CD4-positive, alpha-beta T cell (primary cell): ENCODE measurements around the gene GPSM1. TPM values are rescaled to one million over a fixed set of nuclear protein-coding genes. Genes with fewer than 3 reads are reported as not detected.

Experiments
- ATAC-seq: fragments of 200-7000 bp; cut with Tn5 transposase; one replicate; pipeline ENCODE4 v1.10.0; 2022; ENCODE audit warnings: mild to moderate bottlenecking; ENCODE audit not compliant: poor library complexity
- CTCF ChIA-PET: fragments of 350-600 bp; sonication (Branson Sonifier 250); formaldehyde crosslinking; loops from one replicate; lab custom pipeline; 2021; ENCODE audit warnings: antibody characterized with exemption, inconsistent platforms; lab: Charles Lee
- POLR2A ChIA-PET: fragments of 350-600 bp; sonication (Branson Sonifier 250); formaldehyde crosslinking; loops from one replicate; lab custom pipeline; 2021; ENCODE audit warnings: antibody characterized with exemption, inconsistent platforms; lab: Charles Lee
- DNase-seq, 14 experiments: peaks; one replicate each; pipeline ENCODE4 v3.0.0-alpha.2; 2013 to 2020; ENCODE audit warnings: mixed read lengths in 2 of 14
- H3K27ac ChIP-seq, 2 donors: one replicate each; pipeline versions ENCODE4 v1.5.1 to v1.7.0; 2013; ENCODE audit warnings: low read length in 2 of 2, low read depth in 1 of 2, mild to moderate bottlenecking in 1 of 2
- H3K27me3 ChIP-seq, 2 experiments: 1 replicate in 1 of 2; 2 replicates in 1 of 2; pipeline versions ENCODE4 v1.6.1 to v1.7.0; 2013; ENCODE audit warnings: low read length in 2 of 2, control low read depth in 1 of 2, mild to moderate bottlenecking in 1 of 2, moderate library complexity in 1 of 2; ENCODE audit not compliant: insufficient read depth in 2 of 2, control insufficient read depth in 1 of 2
- H3K36me3 ChIP-seq: one replicate; pipeline ENCODE4 v1.6.1; 2013; ENCODE audit warnings: low read length, control low read depth; ENCODE audit not compliant: insufficient read depth
- H3K4me1 ChIP-seq: one replicate; pipeline ENCODE4 v1.6.1; 2013; ENCODE audit warnings: low read length, control low read depth; ENCODE audit not compliant: insufficient read depth
- H3K4me3 ChIP-seq: one replicate; pipeline ENCODE4 v1.5.1; 2013; ENCODE audit warnings: mild to moderate bottlenecking, low read length, moderate library complexity
- H3K9me3 ChIP-seq, 2 experiments: 1 replicate in 1 of 2; 2 replicates in 1 of 2; pipeline versions ENCODE4 v1.6.1 to v1.7.0; 2013; ENCODE audit warnings: low read length in 2 of 2, mild to moderate bottlenecking in 2 of 2, control low read depth in 1 of 2, moderate library complexity in 1 of 2; ENCODE audit not compliant: control insufficient read depth in 1 of 2, insufficient read depth in 1 of 2
- H3K27ac Mint-ChIP-seq: one replicate; pipeline ENCODE4 v1.8.0; 2020; ENCODE audit warnings: mixed read lengths
- H3K27me3 Mint-ChIP-seq: one replicate; pipeline ENCODE4 v1.8.0; 2021; ENCODE audit warnings: mixed read lengths
- H3K36me3 Mint-ChIP-seq: one replicate; pipeline ENCODE4 v1.8.0; 2021; ENCODE audit warnings: low read depth, mixed read lengths
- H3K4me1 Mint-ChIP-seq: one replicate; pipeline ENCODE4 v1.8.0; 2021; ENCODE audit warnings: low read depth, mixed read lengths
- H3K4me3 Mint-ChIP-seq: one replicate; pipeline ENCODE4 v1.8.0; 2020; ENCODE audit warnings: mild to moderate bottlenecking, mixed read lengths
- H3K9me3 Mint-ChIP-seq: one replicate; pipeline ENCODE4 v1.8.0; 2020; ENCODE audit warnings: mixed read lengths
- CTCF ChIP-seq: fragments of 200-600 bp; IDR thresholded peaks from one replicate; pipeline ENCODE4 v1.8.0; 2022; ENCODE audit warnings: antibody characterized with exemption, mild to moderate bottlenecking
- intact Hi-C, 2 experiments: fragments of 100-400 bp; cut with DNase I in 1 of 2; cut with micrococcal nuclease in 1 of 2; formaldehyde crosslinking; loops; one replicate each; pipeline versions ENCODE4 v1.15.1 to v1.9.0; 2023 to 2025; cut with DNase I, micrococcal nuclease
- total RNA-seq, 174 experiments: library from RNA in 2 of 174; stranded (reverse) in 2 of 174; gene quantifications; one replicate each; pipeline ENCODE4 v1.2.3 and lab custom pipeline; 2021 to 2026

Gene GPSM1
- total RNA-seq, 2 experiments from 2014 or later = 7.7 to 8.6 TPM

DNA sequence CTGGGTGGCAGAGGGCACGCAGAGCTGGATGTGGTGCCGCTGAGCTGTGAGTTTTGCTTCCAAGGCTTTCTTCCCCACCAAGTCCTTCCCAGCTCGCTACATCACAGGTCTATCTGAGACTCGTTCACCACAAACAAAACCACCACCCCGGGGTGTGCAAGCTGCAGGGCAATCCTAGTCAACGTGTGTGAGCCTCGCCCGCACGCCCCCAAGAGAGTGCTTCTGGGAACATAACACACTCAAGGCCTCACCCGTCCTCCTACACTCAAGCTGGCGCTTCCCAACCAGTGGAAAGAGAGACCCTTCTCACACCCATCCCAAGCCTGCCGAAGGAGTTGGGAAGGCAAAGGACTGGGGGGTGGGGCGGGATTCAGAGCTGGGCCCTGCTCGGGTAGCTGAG is 62.1 kb downstream of the GPSM1 start:
- H3K36me3 ChIP-seq = peaks cover 63% of the 10 kb centered on the region

GRCh38 chr9:136391737-136392537 is 64.6 kb downstream of the GPSM1 start:
- CTCF ChIA-PET = no interaction called here
- H3K27ac Mint-ChIP-seq = no peak overlapping the region
- Histone ChIP-seq H3K4me3 (no peak overlapping the region), H3K27me3 (no peaks in the 10 kb centered on the region), H3K9me3 (no peaks in the 10 kb centered on the region), H3K36me3 (peaks cover 86% of the 10 kb centered on the region), H3K27ac (no peak overlapping the region), H3K4me1 (no peaks in the 10 kb centered on the region)
- H3K4me1 Mint-ChIP-seq = no peaks in the 10 kb centered on the region
- H3K4me3 Mint-ChIP-seq = peak overlapping the region; percentile 5
- POLR2A ChIA-PET = no interaction called here
- DNase-seq (no peak), ATAC-seq (no peak)
- H3K27me3 Mint-ChIP-seq = no peaks in the 10 kb centered on the region
- no peaks in the 10 kb centered on the region for H3K9me3 Mint-ChIP-seq
- intact Hi-C loops = no loop called here
- peaks cover 58% of the 10 kb centered on the region for H3K36me3 Mint-ChIP-seq
- no peak for TF ChIP-seq CTCF

More for the DNA sequence above, 62.1 kb downstream of the GPSM1 start:
- Mint-ChIP-seq H3K9me3 (no peaks in the 10 kb centered on the region), H3K4me3 (no peak overlapping the region), H3K27ac (no peak overlapping the region), H3K36me3 (peaks cover 64% of the 10 kb centered on the region), H3K27me3 (no peaks in the 10 kb centered on the region), H3K4me1 (peaks cover 18% of the 10 kb centered on the region)
- intact Hi-C loops = no loop called here
- H3K27ac ChIP-seq = no peak overlapping the region
- H3K27me3 ChIP-seq = no peaks in the 10 kb centered on the region
- CTCF ChIA-PET = interaction anchor here (0.7 kb wide), 1 partner anchor 11 kb away, joined by 3 read pairs; no protein-coding TSS in a partner anchor
- no peak for ATAC-seq
- H3K4me1 ChIP-seq = peaks cover 16% of the 10 kb centered on the region
- POLR2A ChIA-PET = no interaction called here
- no peak for DNase-seq
- H3K9me3 ChIP-seq = no peaks in the 10 kb centered on the region
- no peak overlapping the region for H3K4me3 ChIP-seq
- TF ChIP-seq CTCF = no peak

- no peak overlapping the region for H3K27ac Mint-ChIP-seq
- H3K9me3 Mint-ChIP-seq = no peaks in the 10 kb centered on the region
- peaks cover 54% of the 10 kb centered on the region for H3K36me3 Mint-ChIP-seq
- no peaks in the 10 kb centered on the region for H3K27me3 Mint-ChIP-seq
- H3K4me3 Mint-ChIP-seq = no peak overlapping the region
- ATAC-seq = no peak
- no peak for TF ChIP-seq CTCF
- Histone ChIP-seq H3K27me3 (no peaks in the 10 kb centered on the region), H3K36me3 (peaks cover 83% of the 10 kb centered on the region), H3K27ac (no peak overlapping the region), H3K4me3 (no peak overlapping the region), H3K9me3 (no peaks in the 10 kb centered on the region), H3K4me1 (no peaks in the 10 kb centered on the region)
- intact Hi-C loops = no loop called here
- ChIA-PET CTCF (no interaction called here), POLR2A (no interaction called here)
- H3K4me1 Mint-ChIP-seq = no peaks in the 10 kb centered on the region
- no peak for DNase-seq
Observed at GRCh38 chr9:136392538-136393449, 65.5 kb downstream of the GPSM1 start.
